NB4 (cell line): ENCODE results near the gene RGS9.

Experiments
- DNase-seq: peaks from one replicate; pipeline ENCODE4 v3.0.0; 2010; ENCODE audit warnings: low read depth
- H3K4me3 ChIP-seq: one replicate; pipeline ENCODE4 v1.5.1; 2011; ENCODE audit warnings: mild to moderate bottlenecking, low read depth, low read length, moderate library complexity
- CTCF ChIP-seq: IDR thresholded peaks from one replicate; pipeline ENCODE4 v1.5.1; 2012; ENCODE audit warnings: low read depth, low read length
- MAX ChIP-seq: IDR thresholded peaks from 2 replicates; pipeline ENCODE4 v1.6.1; 2011; ENCODE audit warnings: low read depth, low read length
- MYC ChIP-seq: IDR thresholded peaks from 2 replicates; pipeline ENCODE4 v1.6.1; 2011; ENCODE audit warnings: low read depth, low read length
- POLR2A ChIP-seq: IDR thresholded peaks from 2 replicates; pipeline ENCODE4 v1.6.1; 2011; ENCODE audit warnings: mild to moderate bottlenecking; ENCODE audit not compliant: insufficient read length; ENCODE audit errors: extremely low read depth

Gene RGS9

GRCh38 chr17:65195716-65196115 is 58.5 kb downstream of the RGS9 start:
- TF ChIP-seq MYC: no peak
- TF ChIP-seq MAX: no peak
- no peak for TF ChIP-seq POLR2A
- TF ChIP-seq CTCF: no peak
- H3K4me3 ChIP-seq: no peak overlapping the region
- DNase-seq: no peak

GRCh38 chr17:65196617-65197016 is 59.4 kb downstream of the RGS9 start:
- no peak for DNase-seq
- TF ChIP-seq CTCF (no peak), MYC (no peak), MAX (no peak), POLR2A (no peak)
- H3K4me3 ChIP-seq: no peak overlapping the region

GRCh38 chr17:65197201-65197600 is 60.0 kb downstream of the RGS9 start:
- H3K4me3 ChIP-seq: no peak overlapping the region
- DNase-seq: no peak
- TF ChIP-seq MYC (no peak), POLR2A (no peak), MAX (no peak), CTCF (no peak)

- no peak overlapping the region for H3K4me3 ChIP-seq
- no peak for TF ChIP-seq POLR2A
- TF ChIP-seq MYC: no peak
- TF ChIP-seq MAX: 0 out of 2 replicates have a peak, but pooled peaks have one; percentile 19
- peak; percentile 54 for TF ChIP-seq CTCF
- DNase-seq: peak; percentile 68
Measured at GRCh38 chr17:65198653-65199382, 61.6 kb downstream of the RGS9 start.

GRCh38 chr17:65201331-65201730 is 64.2 kb downstream of the RGS9 start:
- no peak for DNase-seq
- no peak for TF ChIP-seq CTCF
- TF ChIP-seq MYC: no peak
- no peak for TF ChIP-seq POLR2A
- no peak for TF ChIP-seq MAX
- H3K4me3 ChIP-seq: no peak overlapping the region
